Measurements from ENCODE around the gene MORC1.

- no peak for TF ChIP-seq CTCF (optimal IDR thresholded peaks at IDR 0.05 in 1 of 3, IDR thresholded peaks at IDR 0.05 in 1 of 3, conservative IDR thresholded peaks at IDR 0.05 in 1 of 3; ENCODE audit: extremely low read depth in 1 of 3, insufficient read depth in 2 of 3, low read length in 3 of 3)
- TF ChIP-seq EZH2 (IDR thresholded peaks at IDR 0.05; ENCODE audit: low read length) = no peak
Observed at GRCh38 chr3:108983051-108983450, 134.9 kb downstream of the MORC1 start.
